GM12864 (cell line): Measurements from ENCODE around the gene RASSF8.

ENCODE experiments used
- DNase-seq: peaks from one replicate; pipeline ENCODE4 v3.0.0-alpha.2; 2011; ENCODE audit warnings: low read depth
- H3K4me3 ChIP-seq: 2 replicates; pipeline ENCODE4 v1.5.1; 2011; ENCODE audit warnings: mild to moderate bottlenecking, low read depth, low read length, control low read depth
- TF ChIP-seq, protein P1 (sequence below): IDR thresholded peaks from 2 replicates; pipeline ENCODE4 v1.5.1; 2011; ENCODE audit warnings: low read depth, mild to moderate bottlenecking, moderate library complexity, low read length, control low read depth, inconsistent platforms; ENCODE audit errors: missing control alignments

The RASSF8 gene

DNA sequence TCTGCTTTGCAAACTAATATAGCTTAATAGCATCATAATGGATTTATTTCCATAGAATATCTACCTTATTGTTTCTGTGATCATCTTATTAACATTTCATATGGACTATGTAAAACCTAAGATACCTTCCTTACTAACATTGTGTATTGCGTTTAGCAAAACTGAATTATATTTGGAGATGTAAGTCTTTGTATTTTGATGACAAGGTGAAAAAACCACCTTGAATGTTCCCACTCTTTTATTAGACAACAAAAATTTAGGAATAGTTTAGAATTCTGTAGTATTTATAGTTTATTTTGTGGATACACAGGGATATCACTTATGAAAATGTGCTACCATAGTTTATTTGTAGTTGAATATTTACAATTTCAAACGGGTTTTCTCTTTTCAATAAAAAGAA lies 32.0 kb downstream of the RASSF8 start:
- H3K4me3 ChIP-seq: no peak overlapping the region
- TF ChIP-seq, protein P1, sequence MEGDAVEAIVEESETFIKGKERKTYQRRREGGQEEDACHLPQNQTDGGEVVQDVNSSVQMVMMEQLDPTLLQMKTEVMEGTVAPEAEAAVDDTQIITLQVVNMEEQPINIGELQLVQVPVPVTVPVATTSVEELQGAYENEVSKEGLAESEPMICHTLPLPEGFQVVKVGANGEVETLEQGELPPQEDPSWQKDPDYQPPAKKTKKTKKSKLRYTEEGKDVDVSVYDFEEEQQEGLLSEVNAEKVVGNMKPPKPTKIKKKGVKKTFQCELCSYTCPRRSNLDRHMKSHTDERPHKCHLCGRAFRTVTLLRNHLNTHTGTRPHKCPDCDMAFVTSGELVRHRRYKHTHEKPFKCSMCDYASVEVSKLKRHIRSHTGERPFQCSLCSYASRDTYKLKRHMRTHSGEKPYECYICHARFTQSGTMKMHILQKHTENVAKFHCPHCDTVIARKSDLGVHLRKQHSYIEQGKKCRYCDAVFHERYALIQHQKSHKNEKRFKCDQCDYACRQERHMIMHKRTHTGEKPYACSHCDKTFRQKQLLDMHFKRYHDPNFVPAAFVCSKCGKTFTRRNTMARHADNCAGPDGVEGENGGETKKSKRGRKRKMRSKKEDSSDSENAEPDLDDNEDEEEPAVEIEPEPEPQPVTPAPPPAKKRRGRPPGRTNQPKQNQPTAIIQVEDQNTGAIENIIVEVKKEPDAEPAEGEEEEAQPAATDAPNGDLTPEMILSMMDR: no peak
- no peak for DNase-seq

DNA sequence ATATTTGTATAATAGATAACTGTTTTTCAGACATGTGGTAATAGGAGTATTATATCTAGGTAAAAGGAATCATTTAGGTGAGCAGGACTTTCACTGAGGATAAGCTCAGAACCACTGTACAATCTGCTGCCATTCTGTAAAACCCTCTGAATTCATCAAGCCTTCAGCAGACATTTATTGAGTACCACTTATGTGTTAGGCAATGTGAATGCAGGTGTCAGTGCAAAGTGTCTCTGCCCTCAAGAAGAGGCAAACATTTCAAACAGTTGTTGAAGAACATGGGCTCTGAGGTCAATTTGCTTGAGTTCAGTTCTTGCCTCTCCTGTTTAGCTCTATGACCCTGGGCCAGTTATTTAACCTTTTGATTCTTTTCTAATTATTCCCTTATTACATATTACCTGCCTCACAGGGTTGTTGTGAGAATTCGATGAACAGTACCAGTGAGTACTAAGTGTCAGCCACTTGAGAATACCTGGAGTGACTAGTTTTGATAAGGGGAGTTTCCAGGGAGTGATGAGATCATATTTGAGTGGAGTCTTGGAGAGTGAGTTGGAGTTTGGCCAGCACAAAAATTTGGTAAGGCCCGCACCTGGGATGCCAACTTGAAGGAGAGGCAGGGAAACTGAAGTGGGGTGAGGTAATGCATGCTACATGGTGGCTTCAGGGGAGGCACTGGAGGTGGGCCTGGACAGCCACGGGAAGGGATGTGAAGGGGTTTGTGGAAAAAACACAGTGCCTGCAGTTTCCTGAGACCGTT lies 33.7 kb downstream of the RASSF8 start:
- no peak for DNase-seq
- H3K4me3 ChIP-seq: no peak overlapping the region
- TF ChIP-seq, protein P1: no peak

GRCh38 chr12:25993901-25994651 lies 35.6 kb downstream of the RASSF8 start:
- H3K4me3 ChIP-seq: no peak overlapping the region
- TF ChIP-seq, protein P1: no peak
- DNase-seq: no peak

DNA sequence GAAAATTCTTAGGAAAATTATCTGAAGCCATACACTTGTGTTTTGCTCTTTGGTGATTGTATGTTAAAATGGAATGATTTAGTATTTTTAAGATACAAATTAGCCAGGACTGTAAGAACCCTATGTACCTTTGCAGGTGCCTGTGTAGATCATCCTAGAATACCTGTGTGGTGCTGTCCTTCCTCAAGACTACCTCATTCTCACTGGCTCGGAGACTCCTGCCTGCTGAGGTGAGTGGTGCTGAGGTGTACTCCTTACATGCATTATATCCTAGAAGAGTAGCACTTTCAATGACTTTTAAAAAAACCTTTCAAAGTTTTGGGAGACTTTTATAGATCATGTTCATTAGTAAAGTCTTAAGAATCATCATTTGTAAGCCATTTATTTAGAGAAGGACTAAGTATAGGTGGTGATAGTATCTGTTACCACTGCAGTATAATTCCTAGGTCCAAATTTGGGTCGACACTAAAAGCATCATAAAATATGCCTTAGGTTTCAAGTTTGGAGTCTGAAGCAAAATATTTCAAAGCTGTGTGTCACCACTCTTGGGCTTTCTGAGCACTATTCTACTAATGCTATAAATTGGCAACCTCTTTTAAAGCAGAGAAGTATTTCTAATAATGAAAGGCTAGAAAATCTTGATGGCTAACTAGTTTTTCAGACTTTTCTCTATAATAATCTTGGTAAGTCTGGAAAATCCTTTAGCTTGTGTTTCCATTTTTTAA lies 36.6 kb downstream of the RASSF8 start:
- no peak overlapping the region for H3K4me3 ChIP-seq
- DNase-seq: no peak
- TF ChIP-seq, protein P1: no peak

- no peak for DNase-seq
- H3K4me3 ChIP-seq: no peak overlapping the region
- TF ChIP-seq, protein P1: no peak
Measured at GRCh38 chr12:25995906-25996305, 37.4 kb downstream of the RASSF8 start.

DNA sequence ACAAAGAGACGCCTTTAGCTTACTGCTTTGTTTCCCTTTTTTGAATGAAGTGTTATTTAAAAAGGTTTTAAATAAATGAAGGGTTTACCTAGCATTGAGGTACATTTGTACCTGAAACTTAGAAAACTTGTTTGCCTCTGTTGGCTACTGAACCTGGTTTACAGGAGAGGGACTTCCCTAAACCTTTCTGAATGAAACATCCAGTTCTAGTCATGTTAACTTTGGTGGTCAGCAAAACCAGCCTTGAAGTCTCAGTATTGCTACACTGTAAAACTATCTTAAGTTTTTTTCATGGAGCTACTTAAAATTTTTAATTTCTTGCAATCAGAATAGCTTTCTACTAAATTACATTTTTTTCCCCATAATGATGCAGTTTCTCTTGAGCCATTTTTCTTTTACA lies 38.2 kb downstream of the RASSF8 start:
- no peak overlapping the region for H3K4me3 ChIP-seq
- TF ChIP-seq, protein P1: no peak
- DNase-seq: no peak
